Kidney tubule cell (primary cell): ENCODE results near the gene KCNE5.
"Not testable (repeated sequence)": the region's sequence is repeated elsewhere in the genome, so short reads cannot be mapped to it uniquely, and the experiment has no call there.

Source experiments
- DNase-seq: peaks from one replicate; pipeline ENCODE4 v3.0.0-alpha.2; 2018; ENCODE audit warnings: low spot score

The KCNE5 gene

DNA sequence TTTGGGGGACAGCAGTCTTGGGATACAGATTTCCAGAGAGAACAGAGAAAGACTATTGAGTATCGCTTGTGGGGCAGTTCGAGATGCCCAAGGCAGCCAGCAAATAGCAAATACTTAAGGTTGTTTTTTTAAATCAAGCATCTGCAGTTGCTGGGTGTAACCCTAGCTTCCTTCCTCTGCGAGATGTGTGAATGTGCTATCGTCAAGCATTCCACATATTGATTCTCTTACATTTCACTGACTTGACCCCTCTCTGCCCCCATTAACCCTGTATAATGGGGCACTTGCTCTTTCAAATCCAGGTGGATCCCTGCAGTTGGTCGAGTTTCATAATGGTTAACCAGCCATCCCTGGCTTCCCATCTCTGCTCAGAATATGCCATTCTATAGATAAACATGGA lies 23.5 kb downstream of the KCNE5 start:
- no peak for DNase-seq

DNA sequence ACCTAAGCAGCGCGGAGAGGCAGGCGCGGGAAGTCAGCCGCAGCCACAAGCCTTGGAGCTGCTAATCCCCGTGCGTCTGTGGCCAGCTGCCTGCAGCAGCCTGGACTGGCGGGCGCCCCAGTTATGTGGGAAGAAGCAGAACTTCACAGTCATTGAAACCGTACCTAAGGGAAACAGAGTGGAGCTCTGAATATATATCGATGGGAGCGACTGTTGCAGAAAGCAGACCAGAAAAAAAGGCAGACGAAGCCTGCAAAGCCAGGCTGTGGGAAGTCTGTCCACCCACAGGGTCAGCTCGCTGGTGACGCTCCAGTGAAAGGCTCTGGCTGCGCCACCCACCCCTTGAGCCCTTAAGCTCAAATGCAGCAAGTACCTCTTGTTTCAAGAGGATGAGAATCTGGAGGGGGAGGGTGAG lies 24.7 kb downstream of the KCNE5 start:
- no peak for DNase-seq

DNA sequence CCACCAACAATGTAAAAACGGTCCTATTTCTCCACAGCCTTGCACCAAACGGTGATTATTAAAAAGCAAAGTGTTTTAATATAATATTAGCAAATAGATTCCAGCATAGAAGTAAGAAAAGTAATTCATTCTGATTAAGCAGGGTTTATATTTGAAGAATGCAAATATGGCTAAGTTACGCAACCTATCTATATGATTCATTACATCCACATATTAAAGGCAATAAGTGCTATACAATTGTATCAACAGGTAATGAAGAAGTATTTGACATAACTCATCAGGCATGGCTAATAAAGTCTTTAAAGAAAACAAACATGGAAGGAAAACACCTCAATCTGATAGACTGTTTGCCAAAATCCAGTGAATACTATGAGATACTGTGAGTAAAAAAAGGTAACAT lies 29.0 kb downstream of the KCNE5 start:
- DNase-seq: no peak

DNA sequence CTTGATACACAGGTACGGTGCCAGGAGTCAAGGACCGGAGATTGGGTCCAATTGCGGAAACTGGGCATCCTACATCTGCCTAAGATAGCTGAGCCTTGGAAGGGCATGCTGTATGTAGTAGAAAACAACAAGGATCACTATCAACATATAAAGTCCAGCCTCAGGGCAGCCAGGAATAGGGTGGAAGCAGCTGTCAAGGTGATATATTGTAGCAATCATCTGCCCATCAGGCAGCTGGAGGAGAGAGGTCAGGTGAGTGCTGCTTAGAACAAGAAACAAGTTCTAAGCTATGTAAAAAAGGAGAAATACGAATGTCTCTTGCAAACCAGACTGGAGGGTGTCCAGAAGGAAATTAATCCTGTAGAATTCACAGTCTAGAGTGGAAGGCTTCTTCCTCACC lies 34.8 kb downstream of the KCNE5 start:
- no peak for DNase-seq

DNA sequence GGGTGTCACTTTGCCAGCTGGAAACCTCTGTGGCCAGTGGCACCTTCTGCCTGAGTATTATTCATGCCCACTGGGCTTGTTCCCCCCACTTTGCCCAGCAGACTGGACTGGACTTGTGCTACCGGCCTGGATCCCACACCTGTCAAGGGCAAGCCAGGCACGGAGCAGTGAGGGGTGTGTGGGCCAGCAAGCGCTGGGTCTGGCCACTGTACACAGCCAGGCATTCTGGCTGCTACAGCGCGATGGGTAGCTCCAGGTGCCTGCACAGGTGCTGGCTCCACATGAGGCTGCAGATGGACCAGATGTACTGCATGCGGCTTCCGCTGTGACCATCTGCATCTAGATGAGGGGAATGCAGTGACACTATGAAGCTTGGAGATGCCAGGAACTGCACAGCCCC lies 39.5 kb downstream of the KCNE5 start:
- no peak for DNase-seq

DNA sequence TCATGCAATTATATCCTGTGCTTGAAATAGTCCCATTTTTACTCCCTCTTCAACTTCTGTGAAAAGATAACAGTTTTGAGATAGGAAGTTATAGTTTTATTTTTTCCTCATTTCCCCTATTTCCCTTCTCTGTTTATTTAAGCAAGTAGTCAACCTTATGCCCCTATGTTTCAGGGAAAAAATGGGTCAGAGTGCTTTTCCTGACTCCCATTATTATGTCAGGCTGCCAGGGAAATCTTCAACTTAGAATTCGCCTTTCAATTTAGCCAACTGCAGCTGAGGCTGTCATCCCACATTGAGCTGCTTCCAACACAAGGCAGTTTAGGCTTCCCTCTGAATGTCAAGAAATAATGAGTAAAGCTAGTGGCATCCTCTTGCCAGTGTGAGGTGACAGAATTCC lies 46.1 kb downstream of the KCNE5 start:
- DNase-seq: no peak

DNA sequence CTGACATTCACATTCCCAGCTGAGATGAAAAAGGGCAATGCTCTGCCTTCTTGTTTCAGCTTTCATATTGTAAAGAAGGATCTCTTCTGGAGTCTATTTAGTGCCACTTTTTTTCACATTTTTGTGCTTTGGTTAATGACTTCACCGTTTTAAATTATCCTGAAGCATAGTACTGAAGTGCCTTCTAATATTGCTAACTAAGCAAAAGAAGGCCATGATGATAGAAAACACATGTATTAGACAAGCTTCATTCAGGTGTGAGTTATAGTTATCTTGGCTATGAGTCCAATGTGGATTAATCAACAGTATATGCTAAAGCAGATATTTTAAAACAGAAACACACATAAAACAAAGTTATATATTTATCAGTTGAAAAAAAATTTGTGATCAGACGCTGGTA lies 47.9 kb downstream of the KCNE5 start:
- no peak for DNase-seq

DNA sequence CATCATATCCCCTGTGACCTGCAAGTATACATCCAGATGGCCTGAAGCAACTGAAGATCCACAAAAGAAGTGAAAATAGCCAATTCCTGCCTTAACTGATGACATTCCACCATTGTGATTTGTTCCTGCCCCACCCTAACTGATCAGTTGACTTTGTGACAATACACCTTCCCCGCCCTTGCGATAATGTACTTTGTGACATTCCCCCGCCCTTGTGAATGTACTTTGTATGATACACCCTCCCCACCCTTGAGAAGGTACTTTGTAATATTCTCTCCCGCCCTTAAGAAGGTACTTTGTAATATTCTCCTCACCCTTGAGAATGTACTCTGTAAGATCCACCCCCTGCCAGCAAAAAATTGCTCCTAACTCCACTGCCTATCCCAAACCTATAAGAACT lies 48.9 kb downstream of the KCNE5 start:
- DNase-seq: not testable (repeated sequence)
